ENCODE measurements around the gene PSTPIP2. TPM values are rescaled to one million over a fixed set of nuclear protein-coding genes. Genes with fewer than 3 reads are reported as not detected.

Gene PSTPIP2
- total RNA-seq, 2 donors from 2014 or later, result 1.6 to 4.4 TPM

- no peak for DNase-seq
- no peaks in the 10 kb centered on the region for H3K36me3 ChIP-seq (replicated peaks in 1 of 2; ENCODE audit: insufficient read depth in 1 of 2, low read depth in 2 of 2)
- H3K27ac ChIP-seq, result peak overlapping the region in 1 of 4 donors; percentile 54
- WGBS, 2 donors, result 22 to 33% methylated on average over 14 to 25 of the region's 25 CpGs
- peaks cover 28% of the 10 kb centered on the region for H3K4me1 ChIP-seq
- no peaks in the 10 kb centered on the region for H3K27me3 ChIP-seq
- intact Hi-C loops (cut with DNase I), result no loop called here
- TF ChIP-seq CTCF (IDR thresholded peaks at IDR 0.05), result no peak
- no peaks in the 10 kb centered on the region for H3K9me3 ChIP-seq
- ATAC-seq, result no peak
- H3K4me3 ChIP-seq, result peak overlapping the region; percentile 68 to 92
These were observed 362 bp upstream of the PSTPIP2 start for GRCh38 chr18:46072376-46072867.

DNA sequence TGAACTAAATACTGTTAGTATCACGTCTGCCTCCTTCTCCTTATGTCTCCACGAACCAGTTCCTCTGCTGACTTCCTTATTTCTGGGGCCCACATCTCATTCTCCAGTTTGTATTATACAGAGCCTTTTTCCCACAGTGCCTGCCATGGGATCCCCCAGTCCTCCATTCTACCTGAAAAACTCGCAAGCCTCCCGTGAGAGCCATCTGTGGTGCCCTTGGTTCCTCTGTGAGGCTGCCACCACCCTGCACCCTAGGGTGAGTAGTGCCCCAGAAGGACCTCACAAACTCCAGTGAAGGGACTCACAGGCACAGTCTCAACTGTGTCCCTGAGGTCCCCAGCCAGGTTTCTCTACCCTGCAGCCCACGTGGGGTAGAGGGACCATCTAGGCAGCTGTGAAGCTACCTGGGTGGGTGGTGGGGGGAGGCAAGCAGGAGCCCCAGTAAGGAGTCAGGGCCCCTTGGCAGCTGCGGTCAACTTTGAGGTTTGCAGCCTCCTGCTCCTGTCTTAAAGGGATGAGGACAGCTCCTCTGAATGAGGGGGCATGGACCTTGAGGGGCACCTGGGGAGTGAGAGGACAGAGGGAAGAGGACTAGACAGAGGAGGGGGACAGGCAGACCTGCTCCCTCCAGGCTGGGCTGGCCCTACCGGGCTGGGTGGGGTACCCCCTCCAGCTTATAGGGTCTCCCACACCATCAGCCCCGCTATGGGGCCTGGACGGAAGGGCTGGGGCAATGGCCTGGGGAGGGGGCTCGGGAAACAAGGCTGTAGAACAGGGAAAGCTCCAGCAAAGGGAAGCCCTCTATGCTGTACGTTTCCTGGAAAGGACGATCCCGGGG is 1.0 kb downstream of the PSTPIP2 start:
- Histone ChIP-seq H3K4me1 (peaks cover 28% of the 10 kb centered on the region), H3K9me3 (no peaks in the 10 kb centered on the region), H3K4me3 (peak overlapping the region; percentile 68 to 92), H3K36me3 (replicated peaks in 1 of 2; ENCODE audit: insufficient read depth in 1 of 2, low read depth in 2 of 2) (no peaks in the 10 kb centered on the region), H3K27ac (peak overlapping the region in 1 of 4 donors; percentile 54), H3K27me3 (no peaks in the 10 kb centered on the region)
- 26 to 40% methylated on average over 11 to 12 of the region's 13 CpGs for WGBS, 2 donors
- TF ChIP-seq POLR2A (IDR thresholded peaks at IDR 0.05), result no peak
- no peak for TF ChIP-seq CTCF (IDR thresholded peaks at IDR 0.05)
- DNase-seq, result peak in 1 of 4 donors; percentile 17
- ATAC-seq, result peak; percentile 8
- intact Hi-C loops (cut with DNase I), result no loop called here

DNA sequence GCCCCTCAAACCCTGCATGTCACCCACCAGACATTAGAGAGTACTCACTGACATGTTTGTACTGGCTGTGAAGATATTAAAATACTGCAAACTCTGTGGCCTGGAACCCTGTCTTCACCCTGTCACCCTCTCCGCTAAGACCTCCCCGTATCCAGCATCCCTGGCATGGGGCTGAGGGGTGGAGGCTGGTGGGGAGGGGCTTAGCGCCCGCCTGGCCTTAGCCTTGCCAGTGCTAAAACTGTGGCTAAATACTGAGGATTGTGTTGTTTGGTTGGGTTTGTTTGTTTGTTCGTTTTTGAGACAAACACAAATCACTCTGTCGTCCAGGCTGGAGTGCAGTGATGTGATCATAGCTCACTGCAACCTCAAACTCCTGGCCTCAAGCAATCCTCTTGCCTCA is 1.8 kb downstream of the PSTPIP2 start:
- DNase-seq (no peak), ATAC-seq (no peak)
- Histone ChIP-seq H3K4me3 (no peak overlapping the region), H3K9me3 (no peaks in the 10 kb centered on the region), H3K27me3 (no peaks in the 10 kb centered on the region), H3K36me3 (replicated peaks in 1 of 2; ENCODE audit: insufficient read depth in 1 of 2, low read depth in 2 of 2) (no peaks in the 10 kb centered on the region), H3K4me1 (peaks cover 28% of the 10 kb centered on the region), H3K27ac (no peak overlapping the region)
- no peak for TF ChIP-seq POLR2A (IDR thresholded peaks at IDR 0.05)
- TF ChIP-seq CTCF (IDR thresholded peaks at IDR 0.05), result no peak
- WGBS, 2 donors, result 74 to 87% methylated on average over 6 of the region's 6 CpGs
- intact Hi-C loops (cut with DNase I), result no loop called here

GRCh38 chr18:46069524-46069923 is 2.5 kb downstream of the PSTPIP2 start:
- Histone ChIP-seq H3K27ac (no peak overlapping the region), H3K9me3 (no peaks in the 10 kb centered on the region), H3K4me1 (peaks cover 28% of the 10 kb centered on the region), H3K36me3 (replicated peaks in 1 of 2; ENCODE audit: insufficient read depth in 1 of 2, low read depth in 2 of 2) (no peaks in the 10 kb centered on the region), H3K4me3 (no peak overlapping the region), H3K27me3 (no peaks in the 10 kb centered on the region)
- no peak for TF ChIP-seq CTCF (IDR thresholded peaks at IDR 0.05)
- TF ChIP-seq POLR2A (IDR thresholded peaks at IDR 0.05), result no peak
- 70 to 78% methylated on average over 4 of the region's 4 CpGs for WGBS, 2 donors
- intact Hi-C loops (cut with DNase I), result loop anchor here (10.0 kb wide), 1 partner anchor 85 kb away; no protein-coding TSS in a partner anchor
- DNase-seq, result no peak
- no peak for ATAC-seq
